GM12878 (cell line): Measurements from ENCODE around the gene IKBKG. TPM values are rescaled to one million over a fixed set of nuclear protein-coding genes. Genes with fewer than 3 reads are reported as not detected.
A peak's percentile ranks its signal among the peaks of the same experiment; 100 is the strongest.

ENCODE experiments used
- BACH1 ChIP-seq: fragments of 450-650 bp; IDR thresholded peaks from 2 replicates; pipeline ENCODE4 v1.6.1; 2017; ENCODE audit warnings: mild to moderate bottlenecking, borderline replicate concordance
- ESRRA ChIP-seq: IDR thresholded peaks from 2 replicates; pipeline ENCODE4 v1.6.1; 2012; ENCODE audit warnings: mild to moderate bottlenecking, low read length, improper control_type of control experiment
- GATAD2B ChIP-seq: fragments of 450-650 bp; conservative IDR thresholded peaks from 2 replicates; pipeline ENCODE4 v1.6.1; 2017; ENCODE audit warnings: low read depth, mild to moderate bottlenecking, moderate library complexity
- HDGF ChIP-seq: fragments of 450-650 bp; IDR thresholded peaks from 2 replicates; pipeline ENCODE4 v1.6.1; 2016; ENCODE audit warnings: antibody characterized with exemption
- IRF3 ChIP-seq: fragments of 450-650 bp; IDR thresholded peaks from 2 replicates; pipeline ENCODE4 v1.6.1; 2014; ENCODE audit warnings: mild to moderate bottlenecking
- JUND ChIP-seq: IDR thresholded peaks from 2 replicates; pipeline ENCODE4 v1.6.1; 2012; ENCODE audit warnings: low read depth, mild to moderate bottlenecking, low read length, improper control_type of control experiment, moderate library complexity
- NBN ChIP-seq: fragments of 450-650 bp; IDR thresholded peaks from 2 replicates; pipeline ENCODE4 v1.6.1; 2016
- NFIC ChIP-seq: IDR thresholded peaks from 2 replicates; pipeline ENCODE4 v1.6.1; 2012; ENCODE audit warnings: low read depth, mild to moderate bottlenecking, inconsistent platforms, low read length, moderate library complexity
- NRF1 ChIP-seq: conservative IDR thresholded peaks from 2 replicates; pipeline ENCODE4 v1.6.1; 2011; ENCODE audit warnings: mild to moderate bottlenecking, low read depth, low read length, improper control_type of control experiment
- POLR2AphosphoS2 ChIP-seq: IDR thresholded peaks from 2 replicates; pipeline ENCODE4 v1.6.1; 2011; ENCODE audit warnings: low read depth, mild to moderate bottlenecking, low read length, improper control_type of control experiment, moderate library complexity
- RCOR1 ChIP-seq: conservative IDR thresholded peaks from 2 replicates; pipeline ENCODE4 v1.6.1; 2012; ENCODE audit warnings: low read depth, low read length, improper control_type of control experiment
- SIX5 ChIP-seq: IDR thresholded peaks from 2 replicates; pipeline ENCODE4 v1.6.1; 2011; ENCODE audit warnings: mild to moderate bottlenecking, low read depth, low read length, moderate library complexity; ENCODE audit not compliant: severe bottlenecking
- TAF1 ChIP-seq: IDR thresholded peaks from 2 replicates; pipeline ENCODE4 v1.6.1; 2011; ENCODE audit warnings: mild to moderate bottlenecking, low read depth, low read length, borderline replicate concordance
- ZBTB11 ChIP-seq: fragments of 450-650 bp; formaldehyde crosslinking; IDR thresholded peaks from 2 replicates; pipeline ENCODE4 v1.5.0; 2022; ENCODE audit warnings: mild to moderate bottlenecking, missing genetic modification characterization
- polyA plus RNA-seq, 11 experiments: library from polyadenylated mRNA; depleted of rRNA in 4 of 11; unstranded in 6 of 11; stranded (reverse) in 5 of 11; fragments of >200 nt; fragmentation: Nextera tagmentation in 4 of 11; fragmentation: Illumina TruSeq in 1 of 11; extraction: Ambion mirVana in 4 of 11; extraction: Trizol in 1 of 11; gene quantifications; 1 replicate in 1 of 11; 2 replicates in 10 of 11; pipeline versions ENCODE4 v1.2.1 to v1.2.3, GENCODE V29; 2011 to 2016; ENCODE audit warnings: inconsistent platforms in 2 of 11, missing spikeins in 2 of 11, low read depth in 1 of 11
- total RNA-seq, 4 experiments: library from RNA; depleted of rRNA in 3 of 4; stranded (reverse); fragments of >200 nt in 3 of 4; fragmentation: Illumina TruSeq in 1 of 4; extraction: Trizol in 1 of 4; gene quantifications; 2 replicates each; pipeline versions ENCODE4 v1.2.1 to v1.2.3, GENCODE V29; 2013 to 2021
- TF ChIP-seq, protein P1 (sequence below): fragments of 450-650 bp; IDR thresholded peaks from 2 replicates; pipeline ENCODE4 v1.6.1; 2017; ENCODE audit warnings: antibody characterized with exemption, mild to moderate bottlenecking, moderate library complexity
- TF ChIP-seq, protein P2 (sequence below): fragments of 450-650 bp; IDR thresholded peaks from 2 replicates; pipeline ENCODE4 v1.6.1; 2018; ENCODE audit warnings: mild to moderate bottlenecking, low read depth, moderate library complexity; ENCODE audit not compliant: partially characterized antibody
- TF ChIP-seq, protein P3 (sequence below): IDR thresholded peaks from 2 replicates; pipeline ENCODE4 v1.6.1; 2011; ENCODE audit warnings: borderline replicate concordance, low read depth, mild to moderate bottlenecking, moderate library complexity, mixed read lengths, low read length; ENCODE audit not compliant: insufficient read depth; ENCODE audit errors: extremely low read length

The IKBKG gene
- total and polyA plus RNA-seq, 10 of the 15 experiments (the other 5 are each of a cell fraction or from before 2014, with no cell fraction given) = 0.35 to 30.7 (median 16.7) TPM

DNA sequence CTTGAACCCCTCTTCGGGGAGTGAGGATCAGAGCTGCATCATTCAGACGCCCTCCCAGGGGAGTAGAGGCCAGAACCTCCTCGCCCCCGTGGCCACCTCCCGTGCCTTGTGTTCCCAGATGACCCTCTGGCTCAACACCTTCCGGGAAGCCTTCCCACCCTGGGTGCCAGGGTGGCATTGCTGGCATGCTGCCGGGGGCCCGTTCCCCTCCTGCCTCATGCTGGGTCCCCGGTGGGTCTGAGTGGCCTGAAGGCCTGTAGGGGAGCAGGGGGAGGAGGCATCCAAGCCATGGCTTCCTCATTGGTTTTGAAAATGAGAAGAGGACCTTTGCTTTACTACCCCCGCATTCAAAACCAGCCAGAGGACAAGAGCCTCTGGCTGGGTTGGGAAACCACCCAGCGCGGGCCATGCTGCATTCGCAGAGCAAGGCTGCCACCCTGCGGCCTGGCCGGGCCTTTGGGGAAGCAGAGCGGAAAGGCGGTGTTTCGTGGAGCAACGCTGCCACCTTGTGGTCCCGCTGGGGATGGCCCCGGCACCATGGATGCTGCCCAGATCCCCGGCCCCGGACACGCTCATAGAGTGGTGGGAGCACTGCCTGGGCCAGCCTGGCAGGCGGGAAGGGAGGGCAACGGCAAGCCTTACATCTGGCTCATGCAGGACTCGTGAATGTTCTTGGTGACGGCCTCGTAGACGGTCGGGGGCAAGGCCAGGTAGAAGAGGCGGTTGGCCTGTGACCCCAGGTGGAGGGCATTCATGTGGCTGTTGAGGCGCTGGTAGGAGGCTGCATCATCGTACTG is 12.7 kb upstream of the IKBKG start (continued):
- peak; percentile 82 for TF ChIP-seq NBN
- no peak for TF ChIP-seq NRF1
- TF ChIP-seq JUND = peak; percentile 18; the same call in 1 of the 2 replicates
- TF ChIP-seq SIX5 = no peak
- TF ChIP-seq GATAD2B = no peak; the same call in 1 of the 2 replicates
- TF ChIP-seq, protein P1, sequence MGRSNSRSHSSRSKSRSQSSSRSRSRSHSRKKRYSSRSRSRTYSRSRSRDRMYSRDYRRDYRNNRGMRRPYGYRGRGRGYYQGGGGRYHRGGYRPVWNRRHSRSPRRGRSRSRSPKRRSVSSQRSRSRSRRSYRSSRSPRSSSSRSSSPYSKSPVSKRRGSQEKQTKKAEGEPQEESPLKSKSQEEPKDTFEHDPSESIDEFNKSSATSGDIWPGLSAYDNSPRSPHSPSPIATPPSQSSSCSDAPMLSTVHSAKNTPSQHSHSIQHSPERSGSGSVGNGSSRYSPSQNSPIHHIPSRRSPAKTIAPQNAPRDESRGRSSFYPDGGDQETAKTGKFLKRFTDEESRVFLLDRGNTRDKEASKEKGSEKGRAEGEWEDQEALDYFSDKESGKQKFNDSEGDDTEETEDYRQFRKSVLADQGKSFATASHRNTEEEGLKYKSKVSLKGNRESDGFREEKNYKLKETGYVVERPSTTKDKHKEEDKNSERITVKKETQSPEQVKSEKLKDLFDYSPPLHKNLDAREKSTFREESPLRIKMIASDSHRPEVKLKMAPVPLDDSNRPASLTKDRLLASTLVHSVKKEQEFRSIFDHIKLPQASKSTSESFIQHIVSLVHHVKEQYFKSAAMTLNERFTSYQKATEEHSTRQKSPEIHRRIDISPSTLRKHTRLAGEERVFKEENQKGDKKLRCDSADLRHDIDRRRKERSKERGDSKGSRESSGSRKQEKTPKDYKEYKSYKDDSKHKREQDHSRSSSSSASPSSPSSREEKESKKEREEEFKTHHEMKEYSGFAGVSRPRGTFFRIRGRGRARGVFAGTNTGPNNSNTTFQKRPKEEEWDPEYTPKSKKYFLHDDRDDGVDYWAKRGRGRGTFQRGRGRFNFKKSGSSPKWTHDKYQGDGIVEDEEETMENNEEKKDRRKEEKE = no peak
- TF ChIP-seq, protein P2, sequence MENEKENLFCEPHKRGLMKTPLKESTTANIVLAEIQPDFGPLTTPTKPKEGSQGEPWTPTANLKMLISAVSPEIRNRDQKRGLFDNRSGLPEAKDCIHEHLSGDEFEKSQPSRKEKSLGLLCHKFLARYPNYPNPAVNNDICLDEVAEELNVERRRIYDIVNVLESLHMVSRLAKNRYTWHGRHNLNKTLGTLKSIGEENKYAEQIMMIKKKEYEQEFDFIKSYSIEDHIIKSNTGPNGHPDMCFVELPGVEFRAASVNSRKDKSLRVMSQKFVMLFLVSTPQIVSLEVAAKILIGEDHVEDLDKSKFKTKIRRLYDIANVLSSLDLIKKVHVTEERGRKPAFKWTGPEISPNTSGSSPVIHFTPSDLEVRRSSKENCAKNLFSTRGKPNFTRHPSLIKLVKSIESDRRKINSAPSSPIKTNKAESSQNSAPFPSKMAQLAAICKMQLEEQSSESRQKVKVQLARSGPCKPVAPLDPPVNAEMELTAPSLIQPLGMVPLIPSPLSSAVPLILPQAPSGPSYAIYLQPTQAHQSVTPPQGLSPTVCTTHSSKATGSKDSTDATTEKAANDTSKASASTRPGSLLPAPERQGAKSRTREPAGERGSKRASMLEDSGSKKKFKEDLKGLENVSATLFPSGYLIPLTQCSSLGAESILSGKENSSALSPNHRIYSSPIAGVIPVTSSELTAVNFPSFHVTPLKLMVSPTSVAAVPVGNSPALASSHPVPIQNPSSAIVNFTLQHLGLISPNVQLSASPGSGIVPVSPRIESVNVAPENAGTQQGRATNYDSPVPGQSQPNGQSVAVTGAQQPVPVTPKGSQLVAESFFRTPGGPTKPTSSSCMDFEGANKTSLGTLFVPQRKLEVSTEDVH = no peak
- TF ChIP-seq ZBTB11 (CRISPR knock-in tag) = no peak
- no peak for TF ChIP-seq ESRRA
- TF ChIP-seq TAF1 = no peak
- no peak for TF ChIP-seq NFIC
- TF ChIP-seq RCOR1 = peak; percentile 57; the same call in 1 of the 2 replicates
- no peak for TF ChIP-seq POLR2AphosphoS2
- no peak for TF ChIP-seq BACH1
- TF ChIP-seq, protein P3, sequence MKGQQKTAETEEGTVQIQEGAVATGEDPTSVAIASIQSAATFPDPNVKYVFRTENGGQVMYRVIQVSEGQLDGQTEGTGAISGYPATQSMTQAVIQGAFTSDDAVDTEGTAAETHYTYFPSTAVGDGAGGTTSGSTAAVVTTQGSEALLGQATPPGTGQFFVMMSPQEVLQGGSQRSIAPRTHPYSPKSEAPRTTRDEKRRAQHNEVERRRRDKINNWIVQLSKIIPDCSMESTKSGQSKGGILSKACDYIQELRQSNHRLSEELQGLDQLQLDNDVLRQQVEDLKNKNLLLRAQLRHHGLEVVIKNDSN = no peak
- peak; percentile 50; the same call in 1 of the 2 replicates for TF ChIP-seq HDGF
- TF ChIP-seq IRF3 = 0 out of 2 replicates have a peak, but pooled peaks have one; percentile 50
